HepG2 (cell line): ENCODE measurements around the gene CTDSP1. TPM values are rescaled to one million over a fixed set of nuclear protein-coding genes. Genes with fewer than 3 reads are reported as not detected.

ENCODE experiments used
- ELF3 ChIP-seq: IDR thresholded peaks from 2 replicates; pipeline ENCODE4 v1.6.1; 2016; ENCODE audit warnings: missing genetic modification reagents, missing compliant biosample characterization
- FIP1L1 ChIP-seq: fragments of 200-400 bp; formaldehyde crosslinking; IDR thresholded peaks from 2 replicates; pipeline ENCODE4 v1.6.1; 2018; ENCODE audit warnings: low read depth, mild to moderate bottlenecking, low read length, moderate library complexity, borderline replicate concordance; ENCODE audit not compliant: insufficient read depth
- FOXP1 ChIP-seq, 2 experiments: fragments of 450-650 bp in 1 of 2; IDR thresholded peaks; 2 replicates each; pipeline ENCODE4 v1.6.1; 2017 to 2018; ENCODE audit warnings: antibody characterized with exemption in 1 of 2
- MED1 ChIP-seq: sonication (generic); formaldehyde crosslinking; IDR thresholded peaks from 2 replicates; pipeline ENCODE4 v1.4.0; 2020; ENCODE audit warnings: missing genetic modification reagents
- RBM39 ChIP-seq: fragments of 200-400 bp; formaldehyde crosslinking; IDR thresholded peaks from one replicate; pipeline ENCODE4 v1.6.1; 2018; ENCODE audit warnings: antibody characterized with exemption, mild to moderate bottlenecking, low read depth, low read length; ENCODE audit not compliant: poor library complexity, severe bottlenecking
- SALL1 ChIP-seq: sonication (generic); formaldehyde crosslinking; IDR thresholded peaks from 2 replicates; pipeline ENCODE4 v1.8.0; 2022; ENCODE audit warnings: mild to moderate bottlenecking, missing genetic modification reagents
- ZC3H13 ChIP-seq: sonication (generic); formaldehyde crosslinking; IDR thresholded peaks from 2 replicates; pipeline ENCODE4 v1.8.1; 2023; ENCODE audit warnings: mild to moderate bottlenecking, missing genetic modification reagents, moderate library complexity
- ZC3H4 ChIP-seq: sonication (generic); formaldehyde crosslinking; IDR thresholded peaks from 2 replicates; pipeline ENCODE4 v1.4.0; 2020; ENCODE audit warnings: missing genetic modification reagents, borderline replicate concordance
- ZNF7 ChIP-seq: IDR thresholded peaks from 2 replicates; pipeline ENCODE4 v1.6.1; 2016; ENCODE audit warnings: missing biosample characterization, missing genetic modification reagents
- polyA plus RNA-seq, 8 experiments: library from polyadenylated mRNA; depleted of rRNA in 3 of 8; stranded (reverse) in 7 of 8; unstranded in 1 of 8; fragments of >200 nt; fragmentation: Illumina TruSeq in 4 of 8; extraction: Trizol in 4 of 8; gene quantifications; 2 replicates each; pipeline versions ENCODE4 v1.2.1 to v1.2.3, GENCODE V29; 2011 to 2016; ENCODE audit warnings: low read depth in 4 of 8, missing spikeins in 1 of 8, mixed read lengths in 1 of 8; ENCODE audit not compliant: insufficient read depth in 1 of 8
- total RNA-seq, 5 experiments: library from RNA; depleted of rRNA; stranded (reverse); fragments of >200 nt; fragmentation: Illumina TruSeq; extraction: Trizol; gene quantifications; 2 replicates each; pipeline ENCODE4 v1.2.3, GENCODE V29; 2016; ENCODE audit warnings: low read depth in 1 of 5
- TF ChIP-seq, protein P1 (sequence below): sonication (generic); formaldehyde crosslinking; IDR thresholded peaks from 2 replicates; pipeline ENCODE4 v1.5.0; 2020; ENCODE audit warnings: missing genetic modification reagents
- TF ChIP-seq, protein P2 (sequence below): sonication (generic); formaldehyde crosslinking; IDR thresholded peaks from 2 replicates; pipeline ENCODE4 v1.5.0; 2020; ENCODE audit warnings: mild to moderate bottlenecking, missing genetic modification reagents, borderline replicate concordance
- TF ChIP-seq, protein P3 (sequence below): sonication (generic); formaldehyde crosslinking; IDR thresholded peaks from 2 replicates; pipeline ENCODE4 v1.5.0; 2020; ENCODE audit warnings: mild to moderate bottlenecking, low read depth, missing genetic modification reagents, borderline replicate concordance
- TF ChIP-seq, protein P4 (sequence below): sonication (generic); formaldehyde crosslinking; IDR thresholded peaks from 2 replicates; pipeline ENCODE4 v1.4.0; 2020; ENCODE audit warnings: missing genetic modification reagents

CTDSP1 gene
- total and polyA plus RNA-seq, 2 of the 13 experiments (the other 11 are each of a cell fraction or from before 2014, with no cell fraction given): 91.0 to 268 TPM

- TF ChIP-seq FOXP1 (IDR thresholded peaks at IDR 0.05) (no peak), FOXP1 (CRISPR knock-in tag; IDR thresholded peaks at IDR 0.05) (no peak), SALL1 (CRISPR knock-in tag) (peak; percentile 32; the same call in 1 of the 2 replicates), ZC3H13 (CRISPR knock-in tag) (peak; percentile 95), ZNF7 (CRISPR knock-in tag) (0 out of 2 replicates have a peak, but pooled peaks have one; percentile 32), MED1 (peak; percentile 33), FIP1L1 (peak; percentile 75; the same call in 1 of the 2 replicates), ZC3H4 (CRISPR knock-in tag) (peak; percentile 89; the same call in 1 of the 2 replicates), ELF3 (CRISPR knock-in tag) (peak; percentile 27), RBM39 (peak; percentile 92)
- TF ChIP-seq, protein P1, sequence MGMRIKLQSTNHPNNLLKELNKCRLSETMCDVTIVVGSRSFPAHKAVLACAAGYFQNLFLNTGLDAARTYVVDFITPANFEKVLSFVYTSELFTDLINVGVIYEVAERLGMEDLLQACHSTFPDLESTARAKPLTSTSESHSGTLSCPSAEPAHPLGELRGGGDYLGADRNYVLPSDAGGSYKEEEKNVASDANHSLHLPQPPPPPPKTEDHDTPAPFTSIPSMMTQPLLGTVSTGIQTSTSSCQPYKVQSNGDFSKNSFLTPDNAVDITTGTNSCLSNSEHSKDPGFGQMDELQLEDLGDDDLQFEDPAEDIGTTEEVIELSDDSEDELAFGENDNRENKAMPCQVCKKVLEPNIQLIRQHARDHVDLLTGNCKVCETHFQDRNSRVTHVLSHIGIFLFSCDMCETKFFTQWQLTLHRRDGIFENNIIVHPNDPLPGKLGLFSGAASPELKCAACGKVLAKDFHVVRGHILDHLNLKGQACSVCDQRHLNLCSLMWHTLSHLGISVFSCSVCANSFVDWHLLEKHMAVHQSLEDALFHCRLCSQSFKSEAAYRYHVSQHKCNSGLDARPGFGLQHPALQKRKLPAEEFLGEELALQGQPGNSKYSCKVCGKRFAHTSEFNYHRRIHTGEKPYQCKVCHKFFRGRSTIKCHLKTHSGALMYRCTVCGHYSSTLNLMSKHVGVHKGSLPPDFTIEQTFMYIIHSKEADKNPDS (CRISPR knock-in tag): 0 out of 2 replicates have a peak, but pooled peaks have one; percentile 28
- TF ChIP-seq, protein P2, sequence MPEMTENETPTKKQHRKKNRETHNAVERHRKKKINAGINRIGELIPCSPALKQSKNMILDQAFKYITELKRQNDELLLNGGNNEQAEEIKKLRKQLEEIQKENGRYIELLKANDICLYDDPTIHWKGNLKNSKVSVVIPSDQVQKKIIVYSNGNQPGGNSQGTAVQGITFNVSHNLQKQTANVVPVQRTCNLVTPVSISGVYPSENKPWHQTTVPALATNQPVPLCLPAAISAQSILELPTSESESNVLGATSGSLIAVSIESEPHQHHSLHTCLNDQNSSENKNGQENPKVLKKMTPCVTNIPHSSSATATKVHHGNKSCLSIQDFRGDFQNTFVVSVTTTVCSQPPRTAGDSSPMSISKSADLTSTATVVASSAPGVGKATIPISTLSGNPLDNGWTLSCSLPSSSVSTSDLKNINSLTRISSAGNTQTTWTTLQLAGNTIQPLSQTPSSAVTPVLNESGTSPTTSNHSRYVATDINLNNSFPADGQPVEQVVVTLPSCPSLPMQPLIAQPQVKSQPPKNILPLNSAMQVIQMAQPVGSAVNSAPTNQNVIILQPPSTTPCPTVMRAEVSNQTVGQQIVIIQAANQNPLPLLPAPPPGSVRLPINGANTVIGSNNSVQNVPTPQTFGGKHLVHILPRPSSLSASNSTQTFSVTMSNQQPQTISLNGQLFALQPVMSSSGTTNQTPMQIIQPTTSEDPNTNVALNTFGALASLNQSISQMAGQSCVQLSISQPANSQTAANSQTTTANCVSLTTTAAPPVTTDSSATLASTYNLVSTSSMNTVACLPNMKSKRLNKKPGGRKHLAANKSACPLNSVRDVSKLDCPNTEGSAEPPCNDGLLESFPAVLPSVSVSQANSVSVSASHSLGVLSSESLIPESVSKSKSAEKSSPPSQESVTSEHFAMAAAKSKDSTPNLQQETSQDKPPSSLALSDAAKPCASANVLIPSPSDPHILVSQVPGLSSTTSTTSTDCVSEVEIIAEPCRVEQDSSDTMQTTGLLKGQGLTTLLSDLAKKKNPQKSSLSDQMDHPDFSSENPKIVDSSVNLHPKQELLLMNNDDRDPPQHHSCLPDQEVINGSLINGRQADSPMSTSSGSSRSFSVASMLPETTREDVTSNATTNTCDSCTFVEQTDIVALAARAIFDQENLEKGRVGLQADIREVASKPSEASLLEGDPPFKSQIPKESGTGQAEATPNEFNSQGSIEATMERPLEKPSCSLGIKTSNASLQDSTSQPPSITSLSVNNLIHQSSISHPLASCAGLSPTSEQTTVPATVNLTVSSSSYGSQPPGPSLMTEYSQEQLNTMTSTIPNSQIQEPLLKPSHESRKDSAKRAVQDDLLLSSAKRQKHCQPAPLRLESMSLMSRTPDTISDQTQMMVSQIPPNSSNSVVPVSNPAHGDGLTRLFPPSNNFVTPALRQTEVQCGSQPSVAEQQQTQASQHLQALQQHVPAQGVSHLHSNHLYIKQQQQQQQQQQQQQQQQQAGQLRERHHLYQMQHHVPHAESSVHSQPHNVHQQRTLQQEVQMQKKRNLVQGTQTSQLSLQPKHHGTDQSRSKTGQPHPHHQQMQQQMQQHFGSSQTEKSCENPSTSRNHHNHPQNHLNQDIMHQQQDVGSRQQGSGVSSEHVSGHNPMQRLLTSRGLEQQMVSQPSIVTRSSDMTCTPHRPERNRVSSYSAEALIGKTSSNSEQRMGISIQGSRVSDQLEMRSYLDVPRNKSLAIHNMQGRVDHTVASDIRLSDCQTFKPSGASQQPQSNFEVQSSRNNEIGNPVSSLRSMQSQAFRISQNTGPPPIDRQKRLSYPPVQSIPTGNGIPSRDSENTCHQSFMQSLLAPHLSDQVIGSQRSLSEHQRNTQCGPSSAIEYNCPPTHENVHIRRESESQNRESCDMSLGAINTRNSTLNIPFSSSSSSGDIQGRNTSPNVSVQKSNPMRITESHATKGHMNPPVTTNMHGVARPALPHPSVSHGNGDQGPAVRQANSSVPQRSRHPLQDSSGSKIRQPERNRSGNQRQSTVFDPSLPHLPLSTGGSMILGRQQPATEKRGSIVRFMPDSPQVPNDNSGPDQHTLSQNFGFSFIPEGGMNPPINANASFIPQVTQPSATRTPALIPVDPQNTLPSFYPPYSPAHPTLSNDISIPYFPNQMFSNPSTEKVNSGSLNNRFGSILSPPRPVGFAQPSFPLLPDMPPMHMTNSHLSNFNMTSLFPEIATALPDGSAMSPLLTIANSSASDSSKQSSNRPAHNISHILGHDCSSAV: peak; percentile 34; the same call in 1 of the 2 replicates
- TF ChIP-seq, protein P3, sequence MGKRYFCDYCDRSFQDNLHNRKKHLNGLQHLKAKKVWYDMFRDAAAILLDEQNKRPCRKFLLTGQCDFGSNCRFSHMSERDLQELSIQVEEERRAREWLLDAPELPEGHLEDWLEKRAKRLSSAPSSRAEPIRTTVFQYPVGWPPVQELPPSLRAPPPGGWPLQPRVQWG: 0 out of 2 replicates have a peak, but pooled peaks have one; percentile 25
- TF ChIP-seq, protein P4, sequence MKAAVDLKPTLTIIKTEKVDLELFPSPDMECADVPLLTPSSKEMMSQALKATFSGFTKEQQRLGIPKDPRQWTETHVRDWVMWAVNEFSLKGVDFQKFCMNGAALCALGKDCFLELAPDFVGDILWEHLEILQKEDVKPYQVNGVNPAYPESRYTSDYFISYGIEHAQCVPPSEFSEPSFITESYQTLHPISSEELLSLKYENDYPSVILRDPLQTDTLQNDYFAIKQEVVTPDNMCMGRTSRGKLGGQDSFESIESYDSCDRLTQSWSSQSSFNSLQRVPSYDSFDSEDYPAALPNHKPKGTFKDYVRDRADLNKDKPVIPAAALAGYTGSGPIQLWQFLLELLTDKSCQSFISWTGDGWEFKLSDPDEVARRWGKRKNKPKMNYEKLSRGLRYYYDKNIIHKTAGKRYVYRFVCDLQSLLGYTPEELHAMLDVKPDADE (CRISPR knock-in tag): peak; percentile 94; the same call in 1 of the 2 replicates
These were observed 954 bp upstream of the CTDSP1 start (continued) for GRCh38 chr2:218398437-218399390.
